RPMI8226 (cell line): ENCODE measurements around the gene IL11.

Source experiments
- DNase-seq: peaks from one replicate; pipeline ENCODE4 v3.0.0-alpha.2; 2015

IL11 gene

GRCh38 chr19:55321466-55322137 is 48.7 kb downstream of the IL11 start:
- no peak for DNase-seq

GRCh38 chr19:55320844-55321419 is 49.3 kb downstream of the IL11 start:
- DNase-seq: no peak

- no peak for DNase-seq
Measured at GRCh38 chr19:55319785-55320184, 50.5 kb downstream of the IL11 start.

- DNase-seq: no peak
Measured at GRCh38 chr19:55316646-55317045, 53.6 kb downstream of the IL11 start.

GRCh38 chr19:55315956-55316525 is 54.2 kb downstream of the IL11 start:
- no peak for DNase-seq

GRCh38 chr19:55314396-55314795 is 55.9 kb downstream of the IL11 start:
- no peak for DNase-seq
